Naive thymus-derived CD4-positive, alpha-beta T cell (primary cell): ENCODE data around the gene POLR2L. TPM values are rescaled to one million over a fixed set of nuclear protein-coding genes. Genes with fewer than 3 reads are reported as not detected.

Experiments used
- ATAC-seq: fragments of 150-1000 bp; cut with Tn5 transposase; 2 replicates; pipeline ENCODE4 v1.10.0; 2021; ENCODE audit warnings: mild to moderate bottlenecking, moderate library complexity
- CTCF ChIA-PET: fragments of 350-600 bp; sonication (Branson Sonifier 250); formaldehyde crosslinking; loops from one replicate; lab custom pipeline; 2021; ENCODE audit warnings: antibody characterized with exemption; lab: Charles Lee
- POLR2A ChIA-PET: fragments of 350-600 bp; sonication (Branson Sonifier 250); formaldehyde crosslinking; loops from one replicate; lab custom pipeline; 2021; ENCODE audit warnings: antibody characterized with exemption, inconsistent platforms; lab: Charles Lee
- DNase-seq, 9 donors: peaks; one replicate each; pipeline versions ENCODE4 v3.0.0 to v3.0.0-alpha.2; 2020 to 2022; ENCODE audit warnings: mixed read lengths in 1 of 9
- H3K27ac ChIP-seq: one replicate; pipeline ENCODE4 v1.7.0; 2013; ENCODE audit warnings: mild to moderate bottlenecking, low read depth, low read length, moderate library complexity
- H3K27me3 ChIP-seq, 2 donors: one replicate each; pipeline ENCODE4 v1.7.0; 2013; ENCODE audit warnings: low read length in 2 of 2, mild to moderate bottlenecking in 2 of 2, moderate library complexity in 2 of 2; ENCODE audit not compliant: control insufficient read depth in 2 of 2, insufficient read depth in 2 of 2
- H3K36me3 ChIP-seq, 3 experiments: 1 replicate in 2 of 3; 2 replicates in 1 of 3; pipeline ENCODE4 v1.7.0; 2013; ENCODE audit warnings: low read length in 3 of 3, mild to moderate bottlenecking in 3 of 3, moderate library complexity in 1 of 3; ENCODE audit not compliant: insufficient read depth in 3 of 3, control insufficient read depth in 2 of 3
- H3K4me1 ChIP-seq, 2 donors: one replicate each; pipeline ENCODE4 v1.7.0; 2013; ENCODE audit warnings: low read length in 2 of 2, mild to moderate bottlenecking in 2 of 2, moderate library complexity in 1 of 2; ENCODE audit not compliant: control insufficient read depth in 2 of 2, insufficient read depth in 2 of 2
- H3K4me3 ChIP-seq: 2 replicates; pipeline ENCODE4 v1.7.0; 2013; ENCODE audit warnings: mild to moderate bottlenecking, low read length
- H3K9me3 ChIP-seq, 3 experiments: 1 replicate in 2 of 3; 2 replicates in 1 of 3; pipeline ENCODE4 v1.7.0; 2013; ENCODE audit warnings: low read length in 3 of 3; ENCODE audit not compliant: control insufficient read depth in 2 of 3
- H3K27ac Mint-ChIP-seq, 9 donors: one replicate each; pipeline ENCODE4 v1.8.0; 2020 to 2022; ENCODE audit warnings: mixed read lengths in 9 of 9, mild to moderate bottlenecking in 8 of 9, moderate library complexity in 5 of 9, inconsistent platforms in 2 of 9
- H3K27me3 Mint-ChIP-seq, 5 donors: one replicate each; pipeline ENCODE4 v1.8.0; 2021 to 2022; ENCODE audit warnings: mixed read lengths in 5 of 5, mild to moderate bottlenecking in 1 of 5
- H3K36me3 Mint-ChIP-seq, 5 donors: one replicate each; pipeline ENCODE4 v1.8.0; 2020 to 2022; ENCODE audit warnings: mixed read lengths in 5 of 5, mild to moderate bottlenecking in 3 of 5, inconsistent platforms in 1 of 5
- H3K4me1 Mint-ChIP-seq, 7 donors: one replicate each; pipeline ENCODE4 v1.8.0; 2020 to 2022; ENCODE audit warnings: mixed read lengths in 7 of 7, mild to moderate bottlenecking in 3 of 7, inconsistent platforms in 1 of 7
- H3K4me3 Mint-ChIP-seq, 10 donors: one replicate each; pipeline ENCODE4 v1.8.0; 2020 to 2022; ENCODE audit warnings: mild to moderate bottlenecking in 10 of 10, mixed read lengths in 10 of 10, moderate library complexity in 6 of 10, inconsistent platforms in 2 of 10
- H3K9me3 Mint-ChIP-seq, 11 donors: one replicate each; pipeline ENCODE4 v1.8.0; 2020 to 2022; ENCODE audit warnings: mixed read lengths in 11 of 11, mild to moderate bottlenecking in 4 of 11, inconsistent platforms in 1 of 11, moderate library complexity in 1 of 11
- intact Hi-C, 2 donors: fragments of 100-400 bp; cut with micrococcal nuclease; formaldehyde crosslinking; loops; one replicate each; pipeline ENCODE4 v1.15.1; 2023
- polyA plus RNA-seq, 2 donors: library from polyadenylated mRNA; unstranded; fragments of 300-500 nt; fragmentation: Illumina TruSeq; gene quantifications; one replicate each; pipeline ENCODE4 v1.2.3, GENCODE V29; 2021
- total RNA-seq, 6 experiments: library from RNA in 5 of 6; stranded (reverse) in 5 of 6; gene quantifications; 1 replicate in 5 of 6; 2 replicates in 1 of 6; pipeline ENCODE4 v1.2.3 and lab custom pipeline; 2021 to 2026

The POLR2L gene
- total and polyA plus RNA-seq, 7 experiments from 2014 or later, result 31.2 to 93.3 (median 49.1) TPM

DNA sequence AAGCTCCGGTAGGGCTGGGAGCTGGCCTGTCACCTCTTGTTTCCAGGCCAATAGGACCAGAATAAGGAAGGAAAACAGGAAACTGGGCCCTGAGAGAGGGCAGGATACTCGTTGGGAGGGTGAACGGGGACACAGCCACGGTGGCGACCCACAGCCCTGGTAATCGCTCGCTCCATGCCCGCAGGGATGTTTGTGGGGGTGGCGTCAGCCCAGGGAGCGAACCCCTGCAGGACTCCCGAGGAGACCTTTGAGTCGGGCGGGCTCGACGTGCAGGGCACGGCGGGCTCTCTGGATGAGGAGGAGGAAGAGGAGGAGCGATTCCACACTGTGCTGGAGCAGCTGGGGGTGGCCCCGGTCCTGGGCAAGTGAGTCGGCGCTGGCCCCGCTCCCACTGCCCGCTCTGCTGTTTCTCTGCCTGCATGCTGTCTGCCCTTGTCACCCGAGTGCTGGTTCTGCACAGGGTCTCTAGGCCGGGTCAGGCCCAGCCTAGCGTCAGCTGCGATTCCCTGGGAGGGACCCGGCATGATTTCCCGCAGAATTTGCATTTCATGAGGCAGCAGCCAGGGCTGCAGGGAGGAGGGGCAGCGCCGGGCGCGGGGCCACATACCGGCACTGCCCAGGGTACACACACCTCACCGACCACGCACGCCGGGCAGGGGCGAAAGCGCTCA lies 13.0 kb downstream of the POLR2L start:
- POLR2A ChIA-PET, result interaction anchor here (2.0 to 7.8 kb wide), 4 partner anchors 11 to 20 kb away, joined by 7 to 79 read pairs (median 20); partner anchors contain the start of genes PNPLA2, POLR2L, RPLP2 and TSPAN4
- H3K36me3 Mint-ChIP-seq, result peaks cover 0 to 9% (median 3%) of the 10 kb centered on the region in 5 donors
- CTCF ChIA-PET, result interaction anchor here (0.9 to 1.0 kb wide), 2 partner anchors 11 to 19 kb away, joined by 3 to 4 read pairs; partner anchors contain the start of gene PNPLA2

DNA sequence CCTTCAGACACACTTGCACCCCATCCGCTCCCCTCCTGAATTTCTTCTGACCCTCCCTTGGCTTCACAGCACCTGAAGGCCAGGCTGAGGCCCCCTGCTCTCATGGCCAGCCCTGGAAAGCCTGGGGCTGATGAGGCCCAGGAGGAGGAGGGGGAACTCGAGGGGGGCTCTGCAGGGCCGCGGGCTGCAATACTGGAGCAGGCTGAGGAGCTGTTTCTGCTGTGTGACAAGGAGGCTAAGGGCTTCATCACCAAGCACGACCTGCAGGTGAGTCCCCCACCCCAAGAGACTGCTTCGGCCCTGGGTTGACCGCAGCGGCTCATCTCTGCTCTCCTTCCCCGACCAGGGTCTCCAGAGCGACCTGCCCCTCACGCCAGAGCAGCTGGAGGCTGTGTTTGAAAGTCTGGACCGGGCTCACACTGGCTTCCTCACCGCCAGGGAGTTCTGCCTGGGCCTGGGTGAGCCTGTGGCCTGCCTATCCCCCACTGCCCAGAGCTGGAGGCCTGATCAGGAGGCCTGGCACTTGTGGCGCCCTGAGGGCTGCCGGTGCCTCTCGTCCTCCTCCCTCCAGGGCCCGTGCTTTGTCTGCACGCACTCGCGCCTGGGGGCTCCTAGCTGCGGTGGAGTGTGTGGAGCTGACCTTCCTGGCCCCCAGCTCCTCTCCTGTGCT lies 13.7 kb downstream of the POLR2L start:
- Mint-ChIP-seq H3K27me3 (peaks cover 14 to 46% (median 20%) of the 10 kb centered on the region in 5 donors), H3K36me3 (peaks cover 0 to 9% (median 3%) of the 10 kb centered on the region in 5 donors), H3K4me3 (peak overlapping the region in 9 of 10 donors; percentile 32 to 83 (median 71)), H3K4me1 (peaks cover 0 to 30% (median 25%) of the 10 kb centered on the region in 7 donors), H3K27ac (no peak overlapping the region), H3K9me3 (peaks cover 0 to 3% (median 0%) of the 10 kb centered on the region in 11 donors)
- ATAC-seq (no peak), DNase-seq (no peak)
- ChIA-PET CTCF (interaction anchor here (0.9 kb wide), 1 partner anchor 20 kb away, joined by 4 read pairs; no protein-coding TSS in a partner anchor), POLR2A (interaction anchor here (0.6 to 7.8 kb wide), 5 partner anchors 10 to 48 kb away, joined by 3 to 79 read pairs (median 9); partner anchors contain the start of genes PNPLA2, POLR2L, RPLP2 and TSPAN4)
- Histone ChIP-seq H3K27me3 (peaks cover 0 to 11% of the 10 kb centered on the region in 2 donors), H3K4me1 (peaks cover 16 to 47% of the 10 kb centered on the region in 2 donors), H3K36me3 (peaks cover 0 to 18% (median 0%) of the 10 kb centered on the region in 3 experiments), H3K27ac (no peak overlapping the region), H3K4me3 (no peak overlapping the region), H3K9me3 (no peaks in the 10 kb centered on the region)
- intact Hi-C loops, result no loop called here

More for the DNA sequence above, 13.0 kb downstream of the POLR2L start:
- Mint-ChIP-seq H3K27me3 (peaks cover 14 to 52% (median 24%) of the 10 kb centered on the region in 5 donors), H3K4me3 (peak overlapping the region in 9 of 10 donors; percentile 48 to 83 (median 60)), H3K4me1 (peaks cover 5 to 36% (median 32%) of the 10 kb centered on the region in 7 donors), H3K27ac (no peak overlapping the region), H3K9me3 (peaks cover 0 to 3% (median 0%) of the 10 kb centered on the region in 11 donors)
- Histone ChIP-seq H3K4me3 (no peak overlapping the region), H3K36me3 (peaks cover 0 to 11% (median 0%) of the 10 kb centered on the region in 3 experiments), H3K27ac (no peak overlapping the region), H3K9me3 (no peaks in the 10 kb centered on the region), H3K27me3 (peaks cover 0 to 11% of the 10 kb centered on the region in 2 donors), H3K4me1 (peaks cover 16 to 47% of the 10 kb centered on the region in 2 donors)
- DNase-seq (no peak), ATAC-seq (no peak)
- intact Hi-C loops, result no loop called here

DNA sequence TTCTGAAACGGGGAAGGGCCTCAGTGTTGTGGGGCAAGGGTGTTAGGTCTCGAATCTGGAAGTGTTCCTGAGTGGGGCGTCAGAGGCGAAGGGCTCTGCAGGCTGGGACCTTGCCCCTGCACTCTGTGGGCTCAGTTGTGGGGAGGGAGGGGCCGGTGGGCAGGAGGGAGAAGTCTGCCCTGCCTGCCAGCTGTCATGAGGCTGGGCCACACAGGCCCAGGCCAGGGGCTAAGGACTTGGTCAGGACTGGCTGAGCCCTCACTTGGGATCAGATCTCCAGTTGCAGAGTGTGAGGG lies 14.5 kb downstream of the POLR2L start, which contains the start of gene CRACR2B:
Gene CRACR2B (plus strand): TSS at position 23 of the 296 bp plus-strand sequence. CDS start 689 bp downstream, outside the sequence.
- H3K9me3 Mint-ChIP-seq, result peaks cover 0 to 3% (median 0%) of the 10 kb centered on the region in 11 donors
- peak within 1 kb of the TSS; percentile 37 for H3K4me3 ChIP-seq
- no peak within 1 kb of the TSS for H3K27ac ChIP-seq
- H3K27ac Mint-ChIP-seq, result no peak within 1 kb of the TSS
- ChIA-PET POLR2A (interaction anchor here (0.7 to 7.8 kb wide), 4 partner anchors 9 to 51 kb away, joined by 3 to 79 read pairs (median 20); partner anchors contain the start of genes PNPLA2, POLR2L and TSPAN4), CTCF (no interaction called here)
- peaks cover 0 to 24% (median 0%) of the 10 kb centered on the region in 3 experiments for H3K36me3 ChIP-seq
- H3K9me3 ChIP-seq, result no peaks in the 10 kb centered on the region
- DNase-seq (no peak), ATAC-seq (no peak)
- H3K4me1 ChIP-seq, result peaks cover 16 to 47% of the 10 kb centered on the region in 2 donors
- H3K4me3 Mint-ChIP-seq, result peak within 1 kb of the TSS; percentile 64 to 83 (median 76)
- intact Hi-C loops, result loop anchor here in 1 of 2 donors (2.0 kb wide), 1 partner anchor 15 kb away; the partner anchor contains the start of genes POLR2L and TSPAN4
- H3K36me3 Mint-ChIP-seq, result peaks cover 0 to 9% (median 3%) of the 10 kb centered on the region in 5 donors
- H3K4me1 Mint-ChIP-seq, result peaks cover 0 to 29% (median 25%) of the 10 kb centered on the region in 7 donors
- peaks cover 0 to 11% of the 10 kb centered on the region in 2 donors for H3K27me3 ChIP-seq
- peaks cover 14 to 45% (median 20%) of the 10 kb centered on the region in 5 donors for H3K27me3 Mint-ChIP-seq

DNA sequence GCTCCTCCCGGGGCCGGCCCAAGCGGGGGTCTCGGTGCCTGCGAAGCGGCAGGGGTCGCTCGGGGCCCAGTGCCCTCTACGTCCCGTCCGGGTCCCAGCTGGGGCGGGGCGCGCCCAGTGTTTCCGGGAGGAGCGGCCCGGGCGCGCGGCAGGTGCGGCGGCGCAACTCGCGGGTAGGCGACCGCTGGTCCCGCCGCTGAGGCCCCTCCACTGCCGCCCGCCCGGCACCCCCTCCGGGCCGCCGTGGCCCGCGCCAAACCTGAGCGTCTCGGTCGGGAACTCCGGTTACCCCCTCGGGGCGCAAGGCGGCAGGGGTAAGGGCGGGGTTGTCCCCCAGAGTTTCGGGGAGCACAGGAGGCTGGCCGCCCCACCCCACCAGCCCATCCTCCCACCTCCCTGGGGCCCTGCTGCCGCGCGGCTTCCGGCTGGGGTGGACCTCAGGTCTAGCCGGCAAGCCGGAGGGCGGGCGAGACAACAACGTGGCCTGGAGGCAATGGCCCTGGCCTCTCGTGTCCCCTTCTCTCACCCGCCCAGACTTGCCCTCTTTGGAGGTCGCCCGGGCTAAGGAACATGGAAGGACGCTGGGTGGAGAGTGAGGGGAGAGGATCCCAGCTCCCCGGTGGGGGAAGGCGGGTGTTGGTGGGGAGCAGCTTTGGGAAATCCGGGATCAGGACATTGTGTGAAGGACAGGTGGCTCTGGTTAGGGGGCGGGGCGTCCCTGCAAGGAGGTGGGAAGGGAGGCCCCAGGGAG lies 15.0 kb downstream of the POLR2L start:
- Histone ChIP-seq H3K27ac (no peak overlapping the region), H3K27me3 (peaks cover 0 to 11% of the 10 kb centered on the region in 2 donors), H3K36me3 (peaks cover 0 to 29% (median 0%) of the 10 kb centered on the region in 3 experiments), H3K9me3 (no peaks in the 10 kb centered on the region), H3K4me1 (peaks cover 14 to 45% of the 10 kb centered on the region in 2 donors), H3K4me3 (peak overlapping the region; percentile 37)
- peaks cover 14 to 44% (median 20%) of the 10 kb centered on the region in 5 donors for H3K27me3 Mint-ChIP-seq
- ChIA-PET POLR2A (interaction anchor here (0.7 to 7.8 kb wide), 3 partner anchors 9 to 51 kb away, joined by 3 to 79 read pairs (median 32); partner anchors contain the start of genes PNPLA2, POLR2L and TSPAN4), CTCF (no interaction called here)
- peak overlapping the region; percentile 4 to 83 (median 72) for H3K4me3 Mint-ChIP-seq
- intact Hi-C loops, result loop anchor here in 1 of 2 donors (2.0 kb wide), 1 partner anchor 15 kb away; the partner anchor contains the start of genes POLR2L and TSPAN4
- H3K36me3 Mint-ChIP-seq, result peaks cover 0 to 9% (median 3%) of the 10 kb centered on the region in 5 donors
- H3K4me1 Mint-ChIP-seq, result peaks cover 0 to 31% (median 29%) of the 10 kb centered on the region in 7 donors
- H3K9me3 Mint-ChIP-seq, result peaks cover 0 to 3% (median 0%) of the 10 kb centered on the region in 11 donors
- ATAC-seq (peak; percentile 10), DNase-seq (peak in 1 of 9 donors; percentile 55)
- no peak overlapping the region for H3K27ac Mint-ChIP-seq

DNA sequence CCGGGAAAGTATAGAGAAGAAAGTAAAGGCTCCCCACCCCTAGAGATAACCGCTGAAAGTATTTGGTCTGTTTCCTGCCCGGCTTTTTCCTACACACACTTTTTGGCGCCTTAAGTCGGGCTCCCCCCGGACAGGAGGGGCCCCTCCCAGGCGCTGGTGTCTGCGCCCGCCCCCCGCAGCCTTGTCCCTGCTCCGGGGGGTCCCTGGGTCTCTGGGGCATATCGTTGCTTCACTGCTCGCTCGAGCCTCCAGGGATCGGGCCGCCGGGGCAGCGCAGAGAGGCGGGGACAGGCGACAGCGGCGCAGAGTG lies 15.5 kb downstream of the POLR2L start:
- Histone ChIP-seq H3K9me3 (no peaks in the 10 kb centered on the region), H3K4me1 (peaks cover 13 to 41% of the 10 kb centered on the region in 2 donors), H3K27ac (no peak overlapping the region), H3K4me3 (peak overlapping the region; percentile 37), H3K36me3 (peaks cover 0 to 34% (median 0%) of the 10 kb centered on the region in 3 experiments), H3K27me3 (peaks cover 0 to 11% of the 10 kb centered on the region in 2 donors)
- H3K27me3 Mint-ChIP-seq, result peaks cover 14 to 41% (median 19%) of the 10 kb centered on the region in 5 donors
- peak overlapping the region; percentile 64 to 77 (median 70) for H3K4me3 Mint-ChIP-seq
- H3K27ac Mint-ChIP-seq, result peak overlapping the region in 2 of 9 donors; percentile 21 to 52
- CTCF ChIA-PET, result no interaction called here
- POLR2A ChIA-PET, result interaction anchor here (6.7 to 7.8 kb wide), 2 partner anchors 8 to 16 kb away, joined by 32 to 79 read pairs; partner anchors contain the start of genes PNPLA2, POLR2L and TSPAN4
- no peak for DNase-seq
- H3K36me3 Mint-ChIP-seq, result peaks cover 0 to 9% (median 3%) of the 10 kb centered on the region in 5 donors
- peak; percentile 10 for ATAC-seq
- peaks cover 0 to 3% (median 0%) of the 10 kb centered on the region in 11 donors for H3K9me3 Mint-ChIP-seq
- H3K4me1 Mint-ChIP-seq, result peaks cover 0 to 35% (median 30%) of the 10 kb centered on the region in 7 donors
- intact Hi-C loops, result loop anchor here in 1 of 2 donors (2.0 kb wide), 1 partner anchor 16 kb away; the partner anchor contains the start of genes POLR2L and TSPAN4
